SU-DHL-6 (cell line): ENCODE results near the gene SLC9C1.

Experiments
- H2AFZ ChIP-seq: fragments of 200-600 bp; sonication (generic); 2 replicates; pipeline ENCODE4 v1.6.1; 2014; ENCODE audit warnings: low read depth, mild to moderate bottlenecking, moderate library complexity, mixed read lengths, antibody characterized with exemption, low read length; ENCODE audit not compliant: severe bottlenecking
- H3F3A ChIP-seq: fragments of 200-600 bp; shearing (Covaris generic); 2 replicates; pipeline ENCODE4 v1.6.0; 2016; ENCODE audit warnings: antibody characterized with exemption, mild to moderate bottlenecking; ENCODE audit not compliant: insufficient read depth
- H3K27ac ChIP-seq: fragments of 200-600 bp; sonication (generic); 2 replicates; pipeline ENCODE4 v1.5.1; 2016; ENCODE audit warnings: low read depth, mild to moderate bottlenecking, low read length, moderate library complexity, mixed read lengths
- H3K27me3 ChIP-seq: fragments of 200-600 bp; sonication (generic), shearing (Covaris generic); 2 replicates; pipeline ENCODE4 v1.6.0; 2014; ENCODE audit warnings: mild to moderate bottlenecking, low read length
- H3K36me3 ChIP-seq: fragments of 200-600 bp; sonication (generic); 2 replicates; pipeline ENCODE4 v1.6.1; 2014; ENCODE audit warnings: mild to moderate bottlenecking, low read length, mixed read lengths
- H3K4me2 ChIP-seq: fragments of 300-600, 200-600 bp; shearing (Covaris generic), sonication (generic); 2 replicates; pipeline ENCODE4 v1.6.0; 2014; ENCODE audit warnings: low read length, low read depth, mild to moderate bottlenecking; ENCODE audit not compliant: poor library complexity, severe bottlenecking
- H3K4me3 ChIP-seq: fragments of 200-600 bp; sonication (generic); 2 replicates; pipeline ENCODE4 v1.5.1; 2014; ENCODE audit warnings: antibody characterized with exemption, low read length, mild to moderate bottlenecking, mixed read lengths; ENCODE audit not compliant: insufficient read depth, poor library complexity, severe bottlenecking
- H3K79me2 ChIP-seq: fragments of 200-600 bp; sonication (generic); 2 replicates; pipeline ENCODE4 v1.6.1; 2014; ENCODE audit warnings: mild to moderate bottlenecking, low read length, moderate library complexity; ENCODE audit not compliant: insufficient read depth
- H3K9ac ChIP-seq: fragments of 200-600 bp; sonication (generic); 2 replicates; pipeline ENCODE4 v1.7.0; 2014; ENCODE audit warnings: mild to moderate bottlenecking, low read length
- H3K9me2 ChIP-seq: fragments of 200-600 bp; sonication (generic); replicated peaks from 2 replicates; pipeline ENCODE4 v1.6.1; 2014; ENCODE audit warnings: low read length; ENCODE audit not compliant: insufficient read depth
- H3K9me3 ChIP-seq: fragments of 200-600 bp; sonication (generic); 2 replicates; pipeline ENCODE4 v1.6.1; 2014; ENCODE audit warnings: low read length, mixed read lengths; ENCODE audit not compliant: insufficient read depth
- H4K20me1 ChIP-seq: fragments of 200-600 bp; sonication (generic); 2 replicates; pipeline ENCODE4 v1.6.1; 2014; ENCODE audit warnings: low read depth, mild to moderate bottlenecking, antibody characterized with exemption, low read length, moderate library complexity, mixed read lengths
- EZH2phosphoT487 ChIP-seq: fragments of 200-600 bp; sonication (generic), shearing (Covaris generic); conservative IDR thresholded peaks from 2 replicates; pipeline ENCODE4 v1.6.1; 2018; ENCODE audit warnings: mild to moderate bottlenecking, antibody characterized with exemption, low read length, moderate library complexity, mixed read lengths
- TF ChIP-seq, protein P1 (sequence below): fragments of 200-600 bp; sonication (generic); IDR thresholded peaks from one replicate; pipeline ENCODE4 v1.5.1; 2017; ENCODE audit warnings: antibody characterized with exemption, mild to moderate bottlenecking, low read length, moderate library complexity; ENCODE audit not compliant: insufficient read depth, poor library complexity, severe bottlenecking

Gene SLC9C1

DNA sequence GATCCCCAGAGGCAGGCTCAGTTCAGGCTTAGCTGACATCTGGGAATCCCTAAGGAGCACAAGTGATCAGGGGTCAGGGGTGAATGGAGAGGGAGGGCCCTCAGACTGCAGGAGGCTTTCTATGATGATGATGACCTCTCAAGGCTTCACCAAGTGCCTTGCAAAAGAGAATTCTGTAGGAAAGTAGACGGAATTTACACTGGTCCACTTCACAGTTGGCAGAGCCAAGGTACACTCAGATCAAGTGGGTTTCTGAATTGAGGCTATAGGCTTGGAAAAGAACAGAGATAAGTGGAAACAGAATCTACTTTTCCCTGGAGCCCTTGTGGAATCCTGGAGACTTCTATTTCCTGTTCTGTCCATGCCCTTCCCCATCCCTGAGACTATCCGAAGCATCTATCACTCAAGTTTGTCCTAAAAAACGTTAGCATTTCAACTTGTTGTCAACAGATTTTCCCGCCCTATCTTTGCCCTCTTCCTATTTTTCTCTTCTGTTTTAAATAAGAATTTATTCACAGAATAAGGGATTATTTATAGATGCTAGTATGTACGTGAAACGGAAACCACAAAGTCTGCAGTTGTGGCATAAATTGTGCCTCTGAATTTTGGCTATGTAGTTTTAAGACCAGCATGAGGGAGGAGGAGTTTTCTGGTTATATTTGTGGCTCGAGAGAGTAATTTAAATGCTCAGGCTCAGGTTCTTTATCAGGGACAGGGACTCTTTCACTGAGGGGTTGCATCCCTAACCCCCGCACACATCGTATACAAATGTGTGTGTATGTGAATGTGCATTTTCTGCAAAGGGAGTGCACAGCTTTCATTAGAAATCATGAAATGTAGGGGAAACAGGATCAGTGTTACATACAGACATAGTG is 173.8 kb downstream of the SLC9C1 start:
- no peak overlapping the region for H2AFZ ChIP-seq
- H3K27ac ChIP-seq = peak overlapping the region; percentile 99
- peaks cover 13% of the 10 kb centered on the region; the same call in 1 of the 2 replicates for H3K36me3 ChIP-seq
- H3K27me3 ChIP-seq = no peaks in the 10 kb centered on the region
- H3K9me3 ChIP-seq = no peaks in the 10 kb centered on the region
- no peaks in the 10 kb centered on the region for H4K20me1 ChIP-seq
- H3K4me2 ChIP-seq = peak overlapping the region; percentile 85
- no peaks in the 10 kb centered on the region for H3K79me2 ChIP-seq
- TF ChIP-seq EZH2phosphoT487 = no peak
- TF ChIP-seq, protein P1, sequence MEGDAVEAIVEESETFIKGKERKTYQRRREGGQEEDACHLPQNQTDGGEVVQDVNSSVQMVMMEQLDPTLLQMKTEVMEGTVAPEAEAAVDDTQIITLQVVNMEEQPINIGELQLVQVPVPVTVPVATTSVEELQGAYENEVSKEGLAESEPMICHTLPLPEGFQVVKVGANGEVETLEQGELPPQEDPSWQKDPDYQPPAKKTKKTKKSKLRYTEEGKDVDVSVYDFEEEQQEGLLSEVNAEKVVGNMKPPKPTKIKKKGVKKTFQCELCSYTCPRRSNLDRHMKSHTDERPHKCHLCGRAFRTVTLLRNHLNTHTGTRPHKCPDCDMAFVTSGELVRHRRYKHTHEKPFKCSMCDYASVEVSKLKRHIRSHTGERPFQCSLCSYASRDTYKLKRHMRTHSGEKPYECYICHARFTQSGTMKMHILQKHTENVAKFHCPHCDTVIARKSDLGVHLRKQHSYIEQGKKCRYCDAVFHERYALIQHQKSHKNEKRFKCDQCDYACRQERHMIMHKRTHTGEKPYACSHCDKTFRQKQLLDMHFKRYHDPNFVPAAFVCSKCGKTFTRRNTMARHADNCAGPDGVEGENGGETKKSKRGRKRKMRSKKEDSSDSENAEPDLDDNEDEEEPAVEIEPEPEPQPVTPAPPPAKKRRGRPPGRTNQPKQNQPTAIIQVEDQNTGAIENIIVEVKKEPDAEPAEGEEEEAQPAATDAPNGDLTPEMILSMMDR = no peak
- H3K9ac ChIP-seq = peak overlapping the region; percentile 68
- H3K9me2 ChIP-seq = no peaks in the 10 kb centered on the region
- peak overlapping the region; percentile 9 for H3K4me3 ChIP-seq
- peaks cover 86% of the 10 kb centered on the region for H3F3A ChIP-seq

DNA sequence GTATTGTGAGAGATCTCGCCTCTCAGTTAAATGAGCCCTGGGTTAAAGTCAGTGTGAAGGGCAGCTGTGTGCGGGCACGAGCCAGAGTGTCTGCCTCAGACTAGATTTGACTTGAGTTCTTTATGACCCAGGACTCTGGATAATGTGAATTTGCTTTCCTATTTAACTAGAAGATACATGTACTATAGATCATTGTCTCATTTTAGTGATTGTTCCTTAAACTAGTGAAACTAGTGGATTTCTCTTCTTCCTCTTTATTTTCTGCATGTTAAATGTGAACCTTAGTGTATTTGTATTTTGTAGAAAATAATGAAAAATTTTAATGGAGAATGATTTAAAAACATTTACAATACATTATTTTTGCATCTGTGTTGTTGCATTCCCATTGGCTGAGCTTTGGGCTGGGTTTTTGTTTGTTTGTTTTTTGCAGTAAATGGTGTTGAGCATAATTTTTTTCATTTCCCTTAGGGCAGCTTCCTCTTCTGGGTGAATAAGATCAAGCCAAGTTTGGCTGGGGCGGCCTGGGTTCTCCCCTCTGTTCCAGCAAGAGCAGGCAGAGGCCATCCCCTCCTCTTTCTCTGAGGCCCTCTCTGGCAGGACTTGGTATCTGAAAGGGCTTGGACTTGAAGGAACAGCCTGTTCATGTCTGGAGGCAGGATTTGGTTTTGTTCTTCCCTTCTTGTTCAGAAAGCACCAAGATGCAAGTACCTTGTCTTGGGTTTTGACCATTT is 176.0 kb downstream of the SLC9C1 start:
- H3K36me3 ChIP-seq = peaks cover 2% of the 10 kb centered on the region; the same call in 1 of the 2 replicates
- peak overlapping the region; percentile 99 for H3K27ac ChIP-seq
- peaks cover 93% of the 10 kb centered on the region for H3F3A ChIP-seq
- H3K9me3 ChIP-seq = no peaks in the 10 kb centered on the region
- peak overlapping the region; percentile 41 for H3K4me3 ChIP-seq
- peak overlapping the region; percentile 85 for H3K4me2 ChIP-seq
- H2AFZ ChIP-seq = no peak overlapping the region
- H4K20me1 ChIP-seq = no peaks in the 10 kb centered on the region
- H3K27me3 ChIP-seq = no peaks in the 10 kb centered on the region
- H3K9me2 ChIP-seq = no peaks in the 10 kb centered on the region
- H3K9ac ChIP-seq = peak overlapping the region; percentile 68
- H3K79me2 ChIP-seq = no peaks in the 10 kb centered on the region
- TF ChIP-seq, protein P1 = peak; percentile 37
- TF ChIP-seq EZH2phosphoT487 = no peak

DNA sequence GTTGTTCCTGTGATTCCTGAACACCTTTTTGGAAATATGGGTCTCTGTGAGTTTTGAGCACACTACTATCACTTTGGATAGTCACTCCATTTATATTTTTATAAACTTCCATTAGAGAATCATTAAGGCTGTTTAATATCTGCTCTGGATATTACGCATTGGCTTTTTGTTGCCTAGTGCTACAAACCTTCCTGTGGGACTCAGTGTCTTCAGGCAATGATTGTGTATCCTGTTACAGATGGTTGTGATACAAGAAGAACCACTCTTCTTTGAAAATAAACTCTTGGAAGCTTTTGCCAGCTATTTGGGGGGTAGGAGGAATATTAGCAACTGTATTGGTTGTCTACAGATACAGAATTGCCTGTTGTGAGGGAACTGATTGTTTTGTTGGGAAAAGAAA is 176.6 kb downstream of the SLC9C1 start:
- Histone ChIP-seq H4K20me1 (no peaks in the 10 kb centered on the region), H3K4me2 (peak overlapping the region; percentile 85), H3K79me2 (no peaks in the 10 kb centered on the region), H3F3A (peaks cover 91% of the 10 kb centered on the region), H3K36me3 (no peaks in the 10 kb centered on the region), H3K9me3 (no peaks in the 10 kb centered on the region), H3K9me2 (no peaks in the 10 kb centered on the region), H3K27ac (peak overlapping the region; percentile 99), H3K9ac (peak overlapping the region; percentile 68), H3K4me3 (peak overlapping the region; percentile 41), H2AFZ (no peak overlapping the region), H3K27me3 (no peaks in the 10 kb centered on the region)
- TF ChIP-seq EZH2phosphoT487 = no peak
- TF ChIP-seq, protein P1 = no peak
